Skin epidermis (tissue), 12 donors: Measurements from ENCODE around the gene ANKS1A.
A peak's percentile ranks its signal among the peaks of the same experiment; 100 is the strongest.

Experiments used
- H3K27ac ChIP-seq, 21 experiments: fragments of 200-600 bp; sonication (generic) in 11 of 21; one replicate each; pipeline ENCODE4 v1.5.0; 2020; ENCODE audit warnings: mild to moderate bottlenecking in 3 of 21, inconsistent platforms in 2 of 21, moderate library complexity in 2 of 21
- H3K4me3 ChIP-seq, 7 experiments: fragments of 200-600 bp; sonication (generic) in 2 of 7; one replicate each; pipeline ENCODE4 v1.5.0; 2020; ENCODE audit warnings: inconsistent platforms in 2 of 7, mild to moderate bottlenecking in 2 of 7, moderate library complexity in 1 of 7

ANKS1A gene

GRCh38 chr6:35070111-35070510 lies 181.1 kb downstream of the ANKS1A start:
- H3K4me3 ChIP-seq = no peak overlapping the region
- no peak overlapping the region for H3K27ac ChIP-seq

GRCh38 chr6:35071347-35071994 lies 182.4 kb downstream of the ANKS1A start:
- no peak overlapping the region for H3K4me3 ChIP-seq
- no peak overlapping the region for H3K27ac ChIP-seq

DNA sequence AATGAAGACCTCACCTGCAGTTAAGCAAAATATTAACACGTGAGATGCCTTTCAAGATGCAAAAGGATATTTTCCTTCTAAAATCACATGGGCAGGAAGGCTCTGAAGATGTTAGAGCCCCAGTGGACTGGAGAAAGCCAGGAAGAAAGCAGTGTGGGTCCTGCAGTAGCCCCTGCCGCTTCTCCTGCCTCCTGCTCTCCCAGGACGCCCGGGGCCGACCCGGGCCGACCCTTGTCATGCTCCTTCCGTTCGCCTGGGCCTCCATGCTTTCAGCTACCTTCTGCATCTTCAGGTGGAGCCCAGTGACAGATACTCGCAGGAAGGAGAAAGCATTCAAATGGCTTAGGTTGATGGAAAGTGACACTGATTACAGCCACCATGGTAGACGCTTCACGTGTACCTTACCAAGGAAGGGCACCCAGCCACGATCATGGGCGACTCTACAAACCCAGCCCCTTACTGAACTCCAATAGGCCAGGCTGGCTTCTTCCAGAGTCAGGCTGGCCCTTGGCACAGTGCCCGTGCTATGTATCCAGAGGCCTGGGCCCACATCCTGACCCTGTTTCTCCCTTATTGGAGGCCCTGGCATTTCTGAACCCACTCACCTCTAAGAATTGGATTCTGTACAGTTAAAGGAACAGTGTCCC lies 183.1 kb downstream of the ANKS1A start:
- Histone ChIP-seq H3K27ac (peak overlapping the region in 2 of 21 experiments; percentile 21 to 40), H3K4me3 (no peak overlapping the region)

- Histone ChIP-seq H3K27ac (peak overlapping the region in 2 of 21 experiments; percentile 21 to 40), H3K4me3 (no peak overlapping the region)
These were observed 183.6 kb downstream of the ANKS1A start for GRCh38 chr6:35072698-35073055.

- no peak overlapping the region for H3K4me3 ChIP-seq
- H3K27ac ChIP-seq = peak overlapping the region in 2 of 21 experiments; percentile 18 to 40
These were observed 184.2 kb downstream of the ANKS1A start for GRCh38 chr6:35073211-35073610.

GRCh38 chr6:35073766-35074471 lies 184.9 kb downstream of the ANKS1A start:
- H3K4me3 ChIP-seq = no peak overlapping the region
- peak overlapping the region in 1 of 21 experiments; percentile 18 for H3K27ac ChIP-seq

DNA sequence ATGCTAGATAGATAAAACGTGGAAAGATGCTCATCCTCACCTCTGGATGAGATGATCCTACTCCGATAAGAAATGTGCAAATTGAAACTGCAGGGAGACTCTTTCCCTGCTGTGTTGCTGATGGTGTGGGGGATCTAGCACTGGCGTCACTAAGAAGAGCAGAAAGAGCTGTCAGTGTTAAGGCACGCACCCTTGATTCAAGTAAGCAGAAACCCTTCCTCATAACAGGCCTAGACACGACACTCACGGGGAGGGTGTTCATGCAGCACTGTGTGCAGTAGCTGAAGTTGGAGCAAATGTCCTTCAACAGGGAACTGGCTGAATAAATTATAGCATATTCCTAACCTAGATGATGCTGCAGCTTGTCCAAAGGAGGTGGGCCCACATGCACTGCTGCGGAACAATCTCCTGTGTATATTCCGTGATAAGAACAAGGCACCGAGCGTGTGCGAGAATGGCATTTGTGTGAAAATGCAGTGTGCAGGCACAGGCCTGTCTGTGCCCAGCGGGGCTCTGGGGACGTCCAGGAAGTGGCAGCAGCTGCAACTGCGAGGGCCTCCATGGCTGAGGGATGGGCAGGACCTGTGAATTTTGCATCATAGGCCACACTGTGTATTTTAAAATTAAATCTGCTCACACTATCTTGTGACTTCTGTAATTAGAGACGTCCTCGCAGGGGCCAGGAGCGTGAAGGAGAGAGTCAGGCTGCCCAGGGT lies 188.1 kb downstream of the ANKS1A start:
- no peak overlapping the region for H3K4me3 ChIP-seq
- H3K27ac ChIP-seq = peak overlapping the region in 16 of 21 experiments; percentile 8 to 90 (median 57)

GRCh38 chr6:35077713-35078105 lies 188.7 kb downstream of the ANKS1A start:
- no peak overlapping the region for H3K4me3 ChIP-seq
- H3K27ac ChIP-seq = peak overlapping the region in 11 of 21 experiments; percentile 11 to 90 (median 58)

GRCh38 chr6:35078226-35078850 lies 189.3 kb downstream of the ANKS1A start:
- peak overlapping the region in 10 of 21 experiments; percentile 0 to 90 (median 58) for H3K27ac ChIP-seq

GRCh38 chr6:35078896-35079295 lies 189.8 kb downstream of the ANKS1A start:
- H3K27ac ChIP-seq = peak overlapping the region in 9 of 21 experiments; percentile 0 to 90 (median 51)
- no peak overlapping the region for H3K4me3 ChIP-seq

More at GRCh38 chr6:35078226-35078850, 189.3 kb downstream of the ANKS1A start:
- no peak overlapping the region for H3K4me3 ChIP-seq

- H3K27ac ChIP-seq = peak overlapping the region in 17 of 21 experiments; percentile 56 to 90 (median 84)
These were observed 190.4 kb downstream of the ANKS1A start for GRCh38 chr6:35079311-35080000.

DNA sequence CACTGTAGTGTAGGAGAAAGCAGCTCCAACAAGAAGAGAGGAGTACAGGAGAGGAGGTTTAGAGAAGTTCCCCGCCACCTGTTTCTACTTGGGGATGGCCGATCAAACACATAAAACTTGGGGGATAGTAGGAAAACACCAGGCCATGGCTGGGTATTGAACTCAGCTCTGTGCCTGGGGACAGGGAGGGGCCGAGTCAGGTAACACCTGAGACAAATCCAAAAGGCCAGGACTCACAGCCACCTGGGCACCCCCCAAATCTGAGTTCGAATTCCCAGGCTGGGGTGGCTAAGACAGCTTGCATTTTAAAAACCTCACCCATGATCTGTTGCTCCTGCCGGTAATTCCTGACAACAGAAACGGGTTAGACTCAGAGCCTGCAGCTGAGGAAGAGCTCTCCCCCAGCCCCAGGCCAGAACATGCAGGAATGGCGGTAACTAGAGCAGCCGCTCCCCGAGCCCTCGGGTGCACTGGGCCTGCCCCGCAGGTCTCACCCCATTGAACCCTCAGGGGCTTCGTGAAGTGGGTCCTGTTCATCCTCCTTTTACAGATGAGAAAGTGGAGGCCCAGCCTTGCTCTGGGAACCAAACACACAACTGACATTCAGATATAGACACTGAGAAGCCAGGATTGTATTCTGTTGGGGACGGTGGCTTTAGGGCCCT lies 191.1 kb downstream of the ANKS1A start:
- H3K4me3 ChIP-seq = no peak overlapping the region
- H3K27ac ChIP-seq = peak overlapping the region in 20 of 21 experiments; percentile 50 to 90 (median 85)

More at GRCh38 chr6:35079311-35080000, 190.4 kb downstream of the ANKS1A start:
- H3K4me3 ChIP-seq = no peak overlapping the region

DNA sequence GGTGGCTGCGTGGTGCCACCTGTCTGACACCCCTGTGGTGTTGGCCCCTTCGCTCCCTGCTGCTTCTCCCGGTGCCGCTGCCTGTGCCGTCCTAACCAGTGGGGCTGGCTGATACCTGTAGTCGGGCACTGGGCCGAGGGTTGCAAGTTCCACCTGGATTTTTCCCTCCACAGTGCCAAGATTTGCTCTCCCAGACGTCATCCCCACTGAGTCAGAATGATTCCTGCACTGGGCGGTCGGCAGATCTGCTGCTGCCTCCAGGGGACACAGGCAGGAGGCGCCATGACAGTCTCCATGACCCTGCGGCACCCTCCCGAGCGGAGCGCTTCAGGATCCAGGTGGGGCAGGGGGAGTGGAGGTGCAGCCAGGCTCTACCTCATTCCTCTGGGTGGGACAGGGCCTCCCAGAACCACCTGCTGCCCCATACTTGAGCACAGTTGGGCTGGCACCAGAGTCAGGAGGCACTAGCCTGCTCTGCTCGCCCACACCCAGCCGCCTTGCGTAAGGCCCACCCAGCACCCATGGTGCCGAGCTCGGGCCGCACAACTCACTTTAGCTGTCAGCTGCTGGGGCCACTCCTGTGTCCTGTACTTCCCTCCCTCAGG lies 191.9 kb downstream of the ANKS1A start:
- H3K27ac ChIP-seq = peak overlapping the region; percentile 33 to 90 (median 84)

DNA sequence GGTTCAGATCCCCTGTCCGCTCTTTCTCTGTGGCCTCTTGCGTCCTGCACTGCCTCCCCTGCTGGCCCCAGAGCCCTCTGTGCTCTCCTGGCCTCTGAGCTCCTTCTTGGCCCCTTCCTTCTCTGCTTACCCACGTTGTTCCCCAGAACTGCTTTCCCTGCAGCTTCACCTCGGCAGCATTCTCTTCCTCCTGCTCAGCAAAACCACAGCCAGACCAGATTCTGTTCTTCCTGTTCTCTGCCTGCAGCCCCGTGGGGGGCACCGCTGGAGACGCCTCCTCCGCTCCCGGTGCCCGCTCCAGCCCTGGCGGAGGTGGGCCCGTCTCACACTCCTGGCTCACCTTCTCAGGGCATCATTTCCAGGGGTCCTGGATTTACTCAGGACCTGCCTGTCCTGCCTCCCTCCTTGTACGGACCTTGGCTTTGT lies 192.4 kb downstream of the ANKS1A start:
- Histone ChIP-seq H3K4me3 (peak overlapping the region in 1 of 7 experiments; percentile 25), H3K27ac (peak overlapping the region; percentile 33 to 90 (median 84))

More for the DNA sequence above, 191.9 kb downstream of the ANKS1A start:
- peak overlapping the region in 1 of 7 experiments; percentile 25 for H3K4me3 ChIP-seq

- Histone ChIP-seq H3K27ac (peak overlapping the region; percentile 15 to 90 (median 84)), H3K4me3 (peak overlapping the region in 1 of 7 experiments; percentile 25)
These were observed 193.1 kb downstream of the ANKS1A start for GRCh38 chr6:35082046-35082732.

DNA sequence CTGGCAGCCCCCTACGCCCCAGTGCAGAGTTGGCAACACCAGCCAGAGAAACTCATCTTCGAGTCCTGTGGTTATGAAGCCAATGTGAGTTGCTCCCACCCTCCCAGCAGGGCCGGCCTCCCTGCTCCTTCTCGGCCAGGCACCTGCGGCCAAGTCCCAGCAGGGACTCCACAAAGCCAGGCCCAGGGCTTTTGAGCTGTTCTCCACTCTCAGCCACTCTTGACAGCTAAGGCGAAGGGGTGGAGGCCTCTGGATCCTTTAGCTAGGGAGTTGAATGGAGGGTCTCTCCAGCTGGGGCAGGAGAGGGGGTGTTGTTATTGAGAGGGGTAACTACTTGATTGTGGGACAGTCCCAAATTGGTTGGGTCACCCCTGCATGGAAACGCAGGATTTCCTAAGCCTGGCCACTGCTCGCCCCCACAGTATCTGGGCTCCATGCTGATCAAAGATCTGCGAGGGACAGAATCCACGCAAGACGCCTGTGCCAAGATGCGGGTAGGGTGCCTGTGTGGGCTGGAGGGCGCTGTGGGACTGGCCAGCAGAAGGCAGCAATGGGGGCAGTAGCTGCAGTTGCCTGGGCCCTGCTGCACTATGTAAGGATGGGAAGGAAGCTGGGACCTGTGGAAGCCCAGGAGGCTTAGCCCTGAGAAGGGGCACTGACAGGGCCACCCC lies 193.8 kb downstream of the ANKS1A start:
- Histone ChIP-seq H3K4me3 (no peak overlapping the region), H3K27ac (peak overlapping the region in 6 of 21 experiments; percentile 7 to 90 (median 86))

GRCh38 chr6:35083507-35083906 lies 194.5 kb downstream of the ANKS1A start:
- peak overlapping the region in 5 of 21 experiments; percentile 35 to 90 (median 46) for H3K27ac ChIP-seq
- H3K4me3 ChIP-seq = no peak overlapping the region
